ENCODE data around the gene GIMAP5. TPM values are rescaled to one million over a fixed set of nuclear protein-coding genes. Genes with fewer than 3 reads are reported as not detected.

The GIMAP5 gene
- total RNA-seq, 2 donors from 2014 or later, result 35.9 to 55.0 TPM

DNA sequence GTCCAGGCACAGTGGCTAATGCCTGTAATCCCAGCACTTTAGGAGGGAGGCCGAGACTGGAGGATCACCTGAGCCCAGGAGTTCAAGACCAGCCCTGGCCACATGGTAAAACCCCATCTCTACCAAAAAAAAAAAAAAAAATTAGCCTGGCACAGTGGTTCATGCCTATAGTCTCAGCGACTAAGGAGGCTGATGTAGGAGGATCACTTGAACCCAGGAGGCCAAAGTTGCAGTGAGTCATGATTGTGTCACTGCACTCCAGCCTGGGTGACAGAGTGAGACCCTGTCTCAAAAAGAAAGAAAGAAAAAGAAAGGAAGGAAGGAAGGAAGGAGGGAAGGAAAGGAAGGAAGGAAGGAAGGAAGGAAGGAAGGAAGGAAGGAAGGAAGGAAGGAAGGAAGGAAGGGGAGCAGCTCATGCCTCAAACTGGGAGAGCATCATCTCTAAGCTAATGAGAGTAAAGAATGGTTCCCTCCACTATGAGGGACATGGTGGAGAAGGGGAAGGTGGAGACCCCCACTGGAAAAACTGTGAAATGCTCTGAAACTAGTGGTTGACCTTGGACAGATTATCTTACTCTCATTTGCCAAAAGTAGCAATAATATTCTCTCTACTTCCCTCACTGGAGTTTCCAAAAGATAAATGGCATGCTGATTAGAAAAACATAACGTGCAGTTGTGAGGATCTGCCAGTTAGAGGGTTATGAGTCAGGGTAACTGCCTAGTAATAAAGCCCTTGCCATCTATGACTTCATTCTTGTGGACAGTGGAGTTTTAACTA, 16.8 kb downstream of the GIMAP5 start:
- no peak for DNase-seq (ENCODE audit: low spot score)
- Histone ChIP-seq H3K36me3 (no peaks in the 10 kb centered on the region), H3K9me3 (no peaks in the 10 kb centered on the region), H3K27me3 (replicated peaks; ENCODE audit: insufficient read depth) (no peaks in the 10 kb centered on the region), H3K4me3 (no peak overlapping the region), H3K27ac (no peak overlapping the region), H3K4me1 (ENCODE audit: control insufficient read depth in 1 of 2, low read depth in 2 of 2) (no peaks in the 10 kb centered on the region)
- TF ChIP-seq CTCF (IDR thresholded peaks at IDR 0.05), result no peak
- ATAC-seq (ENCODE audit: insufficient number of reproducible peaks, low FRiP score, low read depth), result no peak

DNA sequence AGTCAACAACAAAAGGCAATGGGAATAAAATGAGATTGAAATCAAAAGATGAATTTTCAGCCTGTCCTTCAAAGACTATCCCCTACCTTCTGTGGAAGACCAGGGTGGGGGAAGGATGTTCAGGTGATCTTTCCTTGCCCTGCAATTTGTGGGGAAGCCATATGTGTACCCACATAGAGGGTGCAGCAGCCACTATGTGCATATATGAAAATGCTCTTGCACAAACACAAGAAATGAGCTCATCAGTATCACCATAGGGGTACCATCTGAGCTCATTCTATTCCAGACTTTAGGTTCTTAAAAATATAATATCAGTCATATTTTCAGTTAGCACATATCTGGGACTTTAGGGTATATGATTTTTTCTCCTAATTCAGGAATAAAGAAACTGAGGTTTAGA, 17.7 kb downstream of the GIMAP5 start:
- ATAC-seq (ENCODE audit: insufficient number of reproducible peaks, low FRiP score, low read depth), result no peak
- Histone ChIP-seq H3K27ac (no peak overlapping the region), H3K36me3 (no peaks in the 10 kb centered on the region), H3K4me3 (no peak overlapping the region), H3K27me3 (replicated peaks; ENCODE audit: insufficient read depth) (no peaks in the 10 kb centered on the region), H3K9me3 (no peaks in the 10 kb centered on the region), H3K4me1 (ENCODE audit: control insufficient read depth in 1 of 2, low read depth in 2 of 2) (no peaks in the 10 kb centered on the region)
- DNase-seq (ENCODE audit: low spot score), result no peak
- TF ChIP-seq CTCF (IDR thresholded peaks at IDR 0.05), result no peak

GRCh38 chr7:150755473-150756099, 18.4 kb downstream of the GIMAP5 start:
- TF ChIP-seq CTCF (IDR thresholded peaks at IDR 0.05), result no peak
- ATAC-seq (ENCODE audit: insufficient number of reproducible peaks, low FRiP score, low read depth) (no peak), DNase-seq (ENCODE audit: low spot score) (no peak)
- Histone ChIP-seq H3K36me3 (no peaks in the 10 kb centered on the region), H3K27ac (no peak overlapping the region), H3K27me3 (replicated peaks; ENCODE audit: insufficient read depth) (no peaks in the 10 kb centered on the region), H3K9me3 (no peaks in the 10 kb centered on the region), H3K4me3 (no peak overlapping the region), H3K4me1 (ENCODE audit: control insufficient read depth in 1 of 2, low read depth in 2 of 2) (no peaks in the 10 kb centered on the region)

DNA sequence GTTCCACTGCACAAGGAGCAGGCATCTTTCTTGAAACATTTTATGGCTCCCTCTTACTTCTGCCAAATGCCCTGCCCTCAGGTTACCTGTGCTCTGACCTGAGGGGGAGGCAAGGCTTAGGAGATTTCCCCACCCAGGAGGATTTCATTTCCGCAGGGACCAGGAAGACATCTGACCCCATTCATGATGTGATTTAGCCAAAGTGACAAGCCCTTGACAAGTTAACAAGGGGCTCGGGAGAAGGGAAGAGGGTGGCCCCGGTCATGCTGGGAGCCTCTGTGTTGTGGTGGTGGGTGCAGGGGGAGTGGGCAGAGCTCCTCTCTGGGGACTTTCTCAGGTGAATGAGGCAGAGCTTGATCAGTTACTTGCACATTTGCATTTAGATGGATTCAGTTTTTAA, 18.9 kb downstream of the GIMAP5 start:
- H3K36me3 ChIP-seq, result no peaks in the 10 kb centered on the region
- no peaks in the 10 kb centered on the region for H3K27me3 ChIP-seq (replicated peaks; ENCODE audit: insufficient read depth)
- no peak for DNase-seq (ENCODE audit: low spot score)
- ATAC-seq (ENCODE audit: insufficient number of reproducible peaks, low FRiP score, low read depth), result no peak
- no peak for TF ChIP-seq CTCF (IDR thresholded peaks at IDR 0.05)
- H3K27ac ChIP-seq, result no peak overlapping the region
- no peak overlapping the region for H3K4me3 ChIP-seq
- no peaks in the 10 kb centered on the region for H3K4me1 ChIP-seq (ENCODE audit: control insufficient read depth in 1 of 2, low read depth in 2 of 2)
- H3K9me3 ChIP-seq, result no peaks in the 10 kb centered on the region

DNA sequence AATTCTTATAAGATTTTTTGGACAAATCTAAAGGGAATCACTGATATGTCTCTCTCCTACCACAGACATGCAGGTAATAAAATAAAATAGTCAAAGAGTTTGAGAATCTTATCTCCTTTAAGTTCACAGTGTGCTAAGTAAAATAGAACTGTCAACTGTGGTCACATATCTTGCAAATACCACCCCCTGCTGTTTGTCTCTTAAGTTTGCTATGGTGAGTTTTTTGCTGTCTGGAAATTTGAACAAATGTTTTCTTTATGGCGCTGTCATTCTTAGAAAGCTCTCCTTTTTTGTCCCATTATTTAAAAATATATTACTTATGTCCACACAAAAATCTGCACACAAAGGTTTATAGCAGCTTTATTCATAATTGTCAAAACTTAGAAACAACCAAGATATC, 19.6 kb downstream of the GIMAP5 start:
- Histone ChIP-seq H3K36me3 (no peaks in the 10 kb centered on the region), H3K27me3 (replicated peaks; ENCODE audit: insufficient read depth) (no peaks in the 10 kb centered on the region), H3K27ac (no peak overlapping the region), H3K4me1 (ENCODE audit: control insufficient read depth in 1 of 2, low read depth in 2 of 2) (no peaks in the 10 kb centered on the region), H3K9me3 (no peaks in the 10 kb centered on the region), H3K4me3 (no peak overlapping the region)
- no peak for TF ChIP-seq CTCF (IDR thresholded peaks at IDR 0.05)
- ATAC-seq (ENCODE audit: insufficient number of reproducible peaks, low FRiP score, low read depth), result no peak
- no peak for DNase-seq (ENCODE audit: low spot score)
